K562 (cell line): ENCODE results near the gene PHLDB3. TPM values are rescaled to one million over a fixed set of nuclear protein-coding genes. Genes with fewer than 3 reads are reported as not detected.
A peak's percentile ranks its signal among the peaks of the same experiment; 100 is the strongest.

Source experiments
- ARID2 ChIP-seq: fragments of 450-650 bp; IDR thresholded peaks from 2 replicates; pipeline ENCODE4 v1.6.1; 2017; ENCODE audit warnings: antibody characterized with exemption, mild to moderate bottlenecking
- CHCHD3 ChIP-seq: fragments of 250-450 bp; sonication (Bioruptor Pico); IDR thresholded peaks from 2 replicates; pipeline ENCODE4 v2.1.2; 2022; ENCODE audit warnings: mild to moderate bottlenecking
- CHD2 ChIP-seq: IDR thresholded peaks from 2 replicates; pipeline ENCODE4 v1.6.1; 2011; ENCODE audit warnings: low read depth, low read length
- DDX20 ChIP-seq: fragments of 450-650 bp; IDR thresholded peaks from 2 replicates; pipeline ENCODE4 v1.6.1; 2016; ENCODE audit warnings: missing genetic modification characterization, low read depth, mild to moderate bottlenecking, missing compliant biosample characterization, moderate library complexity
- ELF2 ChIP-seq: fragments of 250-450 bp; sonication (Bioruptor Pico); IDR thresholded peaks from 2 replicates; pipeline ENCODE4 v1.5.0; 2021; ENCODE audit warnings: mild to moderate bottlenecking
- GATAD2B ChIP-seq: fragments of 450-650 bp; IDR thresholded peaks from 2 replicates; pipeline ENCODE4 v1.6.1; 2017; ENCODE audit warnings: mild to moderate bottlenecking, borderline replicate concordance
- HCFC1 ChIP-seq: IDR thresholded peaks from 2 replicates; pipeline ENCODE4 v1.6.1; 2012; ENCODE audit warnings: low read depth, low read length, improper control_type of control experiment
- HIVEP1 ChIP-seq: fragments of 250-450 bp; sonication (Bioruptor Pico); IDR thresholded peaks from 2 replicates; pipeline ENCODE4 v1.4.0; 2020; ENCODE audit warnings: mild to moderate bottlenecking
- HMG20A ChIP-seq: fragments of 450-650 bp; formaldehyde crosslinking; conservative IDR thresholded peaks from 2 replicates; pipeline ENCODE4 v1.4.0; 2020; ENCODE audit warnings: mild to moderate bottlenecking, mixed read lengths
- MEF2A ChIP-seq: IDR thresholded peaks from 2 replicates; pipeline ENCODE4 v1.6.1; 2011; ENCODE audit warnings: low read depth, mild to moderate bottlenecking, low read length, moderate library complexity; ENCODE audit not compliant: control insufficient read depth
- MTA2 ChIP-seq: fragments of 450-650 bp; IDR thresholded peaks from 2 replicates; pipeline ENCODE4 v1.6.1; 2016; ENCODE audit warnings: low read depth
- NFE2 ChIP-seq: IDR thresholded peaks from 2 replicates; pipeline ENCODE4 v1.6.1; 2014; ENCODE audit warnings: antibody characterized with exemption, low read depth
- NFXL1 ChIP-seq: fragments of 450-650 bp; formaldehyde crosslinking; IDR thresholded peaks from 2 replicates; pipeline ENCODE4 v1.4.0; 2021; ENCODE audit warnings: mild to moderate bottlenecking
- PCBP1 ChIP-seq: fragments of 200-400 bp; formaldehyde crosslinking; IDR thresholded peaks from 2 replicates; pipeline ENCODE4 v1.6.1; 2018; ENCODE audit warnings: mild to moderate bottlenecking, low read depth, low read length; ENCODE audit not compliant: poor library complexity, severe bottlenecking
- SMARCE1 ChIP-seq: fragments of 450-650 bp; IDR thresholded peaks from 2 replicates; pipeline ENCODE4 v1.7.1; 2016; ENCODE audit warnings: mild to moderate bottlenecking
- SRF ChIP-seq, 2 experiments: fragments of 250-450, 450-650 bp in 1 of 2; sonication (Bioruptor Pico) in 1 of 2; sonication (generic) in 1 of 2; formaldehyde crosslinking; IDR thresholded peaks; 2 replicates each; pipeline versions ENCODE4 v1.5.0 to v1.5.1; 2020 to 2022; ENCODE audit warnings: mild to moderate bottlenecking in 1 of 2, missing genetic modification reagents in 1 of 2
- TAL1 ChIP-seq: fragments of 450-650 bp; IDR thresholded peaks from 2 replicates; pipeline ENCODE4 v1.6.1; 2016; ENCODE audit warnings: mild to moderate bottlenecking
- USF1 ChIP-seq: sonication (generic); formaldehyde crosslinking; IDR thresholded peaks from 2 replicates; pipeline ENCODE4 v1.9.0; 2022; ENCODE audit warnings: mild to moderate bottlenecking, missing genetic modification reagents
- ZC3H11A ChIP-seq: IDR thresholded peaks from 2 replicates; pipeline ENCODE4 v1.6.1; 2012; ENCODE audit warnings: low read depth, low read length, improper control_type of control experiment
- ZEB2 ChIP-seq: fragments of 450-650 bp; IDR thresholded peaks from 2 replicates; pipeline ENCODE4 v1.6.1; 2016
- ZNF175 ChIP-seq: fragments of 200-800 bp; sonication (Bioruptor generic); IDR thresholded peaks from 2 replicates; pipeline ENCODE4 v1.6.1; 2016; ENCODE audit warnings: low read depth, mild to moderate bottlenecking, missing genetic modification characterization, missing compliant biosample characterization
- ZNF224 ChIP-seq: sonication (generic); formaldehyde crosslinking; IDR thresholded peaks from 2 replicates; pipeline ENCODE4 v1.8.0; 2022; ENCODE audit warnings: mild to moderate bottlenecking, missing genetic modification reagents
- ZNF311 ChIP-seq: fragments of 250-450 bp; sonication (Bioruptor Pico); IDR thresholded peaks from 2 replicates; pipeline ENCODE4 v1.4.0; 2020; ENCODE audit warnings: mild to moderate bottlenecking, moderate library complexity
- ZNF347 ChIP-seq: fragments of 450-650 bp; formaldehyde crosslinking; IDR thresholded peaks from 2 replicates; pipeline ENCODE4 v1.4.0; 2020; ENCODE audit warnings: low read depth, mild to moderate bottlenecking, moderate library complexity
- ZNF609 ChIP-seq: sonication (generic); formaldehyde crosslinking; IDR thresholded peaks from 2 replicates; pipeline ENCODE4 v1.8.1; 2023; ENCODE audit warnings: missing genetic modification reagents, mild to moderate bottlenecking, borderline replicate concordance
- ZNF778 ChIP-seq: fragments of 450-650 bp; formaldehyde crosslinking; IDR thresholded peaks from 2 replicates; pipeline ENCODE4 v1.4.0; 2020; ENCODE audit warnings: mild to moderate bottlenecking, moderate library complexity
- ZSCAN32 ChIP-seq: fragments of 450-650 bp; formaldehyde crosslinking; IDR thresholded peaks from 2 replicates; pipeline ENCODE4 v1.4.0; 2020; ENCODE audit warnings: mild to moderate bottlenecking, moderate library complexity
- polyA plus RNA-seq, 8 experiments: library from polyadenylated mRNA; depleted of rRNA in 4 of 8; stranded (reverse) in 5 of 8; unstranded in 3 of 8; fragments of >200 nt; fragmentation: Nextera tagmentation in 2 of 8; fragmentation: Illumina TruSeq in 1 of 8; extraction: Ambion mirVana in 2 of 8; extraction: Trizol in 1 of 8; gene quantifications; 2 replicates each; pipeline versions ENCODE4 v1.2.1 to v1.2.3, GENCODE V29; 2011 to 2014; ENCODE audit warnings: inconsistent platforms in 1 of 8, missing spikeins in 1 of 8
- total RNA-seq, 7 experiments: library from RNA; depleted of rRNA in 6 of 7; stranded (reverse); fragments of >200 nt in 6 of 7; fragmentation: Illumina TruSeq in 2 of 7; extraction: Trizol in 2 of 7; gene quantifications; 2 replicates each; pipeline versions ENCODE4 v1.2.1 to v1.2.3, GENCODE V29; 2011 to 2021; ENCODE audit warnings: low replicate concordance in 1 of 7

PHLDB3 gene
- total and polyA plus RNA-seq, 9 of the 15 experiments (the other 6 are each of a cell fraction or from before 2014, with no cell fraction given), result 0.04 to 23.5 (median 3.9) TPM

GRCh38 chr19:43474986-43475705, 29.4 kb downstream of the PHLDB3 start (continued):
- TF ChIP-seq NFE2 (no peak), CHD2 (no peak), CHCHD3 (no peak), TAL1 (no peak), ZNF311 (CRISPR knock-in tag) (no peak), DDX20 (no peak), PCBP1 (no peak), HMG20A (CRISPR knock-in tag) (no peak), USF1 (no peak), ZNF347 (CRISPR knock-in tag) (no peak), ZC3H11A (no peak), ZNF175 (CRISPR knock-in tag) (no peak), ZNF224 (no peak), NFXL1 (CRISPR knock-in tag) (no peak), SRF (CRISPR knock-in tag; IDR thresholded peaks at IDR 0.05) (peak in 1 of 2 experiments; percentile 25; a peak in 1 of 4 replicates), MEF2A (no peak), ELF2 (no peak), HIVEP1 (CRISPR knock-in tag) (no peak), ZSCAN32 (no peak), ARID2 (no peak), ZNF609 (CRISPR knock-in tag) (no peak), HCFC1 (no peak), SMARCE1 (no peak), GATAD2B (no peak), ZEB2 (no peak), ZNF778 (no peak), MTA2 (no peak)
